C4-2B (cell line): Measurements from ENCODE around the gene TMEM231.

Source experiments
- H3K27ac ChIP-seq: fragments of 450-650 bp; 2 replicates; pipeline ENCODE4 v1.5.1; 2017
- ZFX ChIP-seq: fragments of 450-650 bp; IDR thresholded peaks from 2 replicates; pipeline ENCODE4 v1.6.1; 2017
- TF ChIP-seq, protein P1 (sequence below): fragments of 450-650 bp; conservative IDR thresholded peaks from 2 replicates; pipeline ENCODE4 v1.5.1; 2017; ENCODE audit warnings: mild to moderate bottlenecking

The TMEM231 gene

DNA sequence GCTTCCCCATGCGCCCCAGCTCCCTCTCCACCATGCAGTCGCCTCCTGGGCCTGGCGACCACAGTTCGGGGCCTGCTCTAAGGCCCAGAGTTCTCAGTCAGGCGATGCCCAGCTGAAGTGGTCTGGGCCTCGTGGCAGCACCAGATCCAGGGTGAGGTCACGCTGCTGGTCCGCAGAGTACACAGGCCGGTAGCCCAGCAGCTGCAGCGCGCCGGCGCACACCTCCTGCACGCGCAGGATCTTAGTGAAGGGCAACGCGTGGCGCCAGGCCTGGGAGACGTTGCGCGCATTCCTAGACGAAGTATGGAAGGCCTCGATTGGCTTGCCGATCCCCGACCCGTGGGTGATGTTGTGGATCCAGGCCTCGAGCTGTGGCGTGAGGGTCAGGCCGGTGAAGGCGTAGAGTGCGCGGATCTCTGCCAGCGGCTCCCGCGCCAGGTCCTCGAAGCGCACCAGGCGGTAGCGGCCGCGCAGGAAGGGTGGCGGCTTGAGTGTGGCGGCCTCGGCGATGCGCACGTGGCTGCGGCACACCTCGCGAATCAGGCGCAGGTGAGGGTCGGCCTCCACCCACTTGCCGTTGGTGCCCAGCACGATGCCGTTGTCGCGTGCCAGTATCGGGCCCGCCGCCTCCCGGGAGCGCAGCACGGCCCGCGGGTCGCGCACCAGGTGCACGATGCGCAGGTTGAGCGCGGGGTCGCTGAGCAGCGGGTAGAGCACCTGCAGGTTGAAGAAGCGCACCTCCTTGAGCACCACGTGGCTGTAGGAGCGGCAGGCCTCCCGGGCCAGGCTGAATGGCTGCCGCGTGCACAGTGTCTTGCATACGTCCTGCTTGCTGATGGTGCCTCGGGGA is 26.8 kb downstream of the TMEM231 start:
- TF ChIP-seq, protein P1, sequence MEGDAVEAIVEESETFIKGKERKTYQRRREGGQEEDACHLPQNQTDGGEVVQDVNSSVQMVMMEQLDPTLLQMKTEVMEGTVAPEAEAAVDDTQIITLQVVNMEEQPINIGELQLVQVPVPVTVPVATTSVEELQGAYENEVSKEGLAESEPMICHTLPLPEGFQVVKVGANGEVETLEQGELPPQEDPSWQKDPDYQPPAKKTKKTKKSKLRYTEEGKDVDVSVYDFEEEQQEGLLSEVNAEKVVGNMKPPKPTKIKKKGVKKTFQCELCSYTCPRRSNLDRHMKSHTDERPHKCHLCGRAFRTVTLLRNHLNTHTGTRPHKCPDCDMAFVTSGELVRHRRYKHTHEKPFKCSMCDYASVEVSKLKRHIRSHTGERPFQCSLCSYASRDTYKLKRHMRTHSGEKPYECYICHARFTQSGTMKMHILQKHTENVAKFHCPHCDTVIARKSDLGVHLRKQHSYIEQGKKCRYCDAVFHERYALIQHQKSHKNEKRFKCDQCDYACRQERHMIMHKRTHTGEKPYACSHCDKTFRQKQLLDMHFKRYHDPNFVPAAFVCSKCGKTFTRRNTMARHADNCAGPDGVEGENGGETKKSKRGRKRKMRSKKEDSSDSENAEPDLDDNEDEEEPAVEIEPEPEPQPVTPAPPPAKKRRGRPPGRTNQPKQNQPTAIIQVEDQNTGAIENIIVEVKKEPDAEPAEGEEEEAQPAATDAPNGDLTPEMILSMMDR: no peak
- TF ChIP-seq ZFX: no peak
- no peak overlapping the region for H3K27ac ChIP-seq

- H3K27ac ChIP-seq: no peak overlapping the region
- no peak for TF ChIP-seq ZFX
- TF ChIP-seq, protein P1: no peak
These were observed 28.2 kb downstream of the TMEM231 start for GRCh38 chr16:75527825-75528299.

DNA sequence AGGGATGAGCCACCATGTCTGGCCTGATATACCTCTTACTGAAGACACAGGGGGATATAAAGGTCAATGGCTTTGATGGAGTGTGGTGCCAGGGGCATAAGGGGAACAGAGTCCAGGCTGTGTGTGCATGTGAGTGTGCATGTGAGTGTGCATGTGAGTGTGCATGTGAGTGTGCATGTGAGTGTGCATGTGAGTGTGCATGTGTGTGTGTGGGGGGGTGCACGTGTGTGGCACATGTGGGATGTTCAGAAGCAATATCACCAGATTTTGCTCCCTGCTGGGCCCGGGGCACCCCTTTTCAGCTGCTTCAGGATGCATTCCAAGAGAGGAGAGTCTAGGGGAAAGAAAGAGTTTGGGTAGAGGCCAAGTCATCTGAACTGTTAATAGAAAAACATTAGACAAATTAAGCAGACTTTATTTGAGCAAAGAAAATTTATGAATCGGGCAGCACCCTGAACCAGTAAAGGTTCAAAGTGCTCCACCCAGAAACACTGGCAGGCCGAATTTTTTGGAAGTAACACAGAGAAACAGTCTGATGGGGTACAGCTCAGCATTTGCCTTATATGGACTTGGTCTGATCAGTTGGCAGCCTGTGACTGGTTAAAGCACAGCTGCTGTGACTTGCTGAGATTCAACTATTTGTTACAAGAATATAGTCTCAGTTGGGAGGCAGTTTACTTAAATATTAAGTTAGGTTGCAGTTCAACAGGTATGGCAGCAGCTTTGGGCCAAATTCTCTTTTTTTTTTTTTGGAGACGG is 29.8 kb downstream of the TMEM231 start:
- no peak overlapping the region for H3K27ac ChIP-seq
- TF ChIP-seq, protein P1: no peak
- no peak for TF ChIP-seq ZFX

DNA sequence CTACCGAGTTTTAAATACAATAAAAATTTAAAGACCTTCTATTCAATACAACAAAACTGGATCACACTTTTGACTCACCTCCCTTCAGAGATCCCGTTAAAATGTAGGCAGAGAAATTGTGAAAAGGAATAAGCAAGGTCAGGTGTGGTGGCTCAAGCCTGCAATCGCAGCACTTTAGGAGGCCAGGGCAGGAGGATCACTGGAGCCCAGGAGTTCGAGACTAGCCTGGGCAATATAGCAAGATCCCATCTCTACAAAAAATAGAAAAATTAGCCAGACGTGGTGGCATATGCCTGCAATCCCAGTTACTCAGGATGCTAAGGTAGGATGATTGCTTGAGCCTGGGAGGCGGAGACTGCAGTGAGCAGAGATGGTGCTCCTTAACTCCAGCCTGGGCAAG is 36.9 kb downstream of the TMEM231 start:
- no peak overlapping the region for H3K27ac ChIP-seq
- TF ChIP-seq, protein P1: no peak
- TF ChIP-seq ZFX: no peak

- H3K27ac ChIP-seq: peak overlapping the region; percentile 87
- TF ChIP-seq ZFX: peak; percentile 65; the same call in 1 of the 2 replicates
These were observed 39.7 kb downstream of the TMEM231 start for GRCh38 chr16:75516189-75516966.

DNA sequence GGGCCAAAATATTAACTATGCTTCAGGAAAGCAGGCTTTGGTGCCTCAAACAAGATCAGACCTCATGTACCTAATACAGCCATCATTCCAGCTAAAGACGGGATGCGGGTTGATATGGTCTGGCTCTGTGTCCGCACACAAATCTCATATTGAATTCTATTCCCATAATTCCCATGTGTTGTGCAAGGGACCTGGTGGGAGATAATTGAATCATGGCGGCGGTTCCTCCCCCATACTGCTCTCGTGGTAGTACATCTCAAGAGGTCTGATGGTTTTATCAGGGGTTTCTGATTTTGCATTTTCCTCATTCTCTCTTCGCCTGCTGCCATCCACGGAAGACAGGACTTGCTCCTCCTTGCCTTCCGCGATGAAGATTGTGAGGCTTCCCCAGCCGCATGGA is 41.8 kb downstream of the TMEM231 start:
- TF ChIP-seq, protein P1: no peak
- TF ChIP-seq ZFX: no peak
- H3K27ac ChIP-seq: no peak overlapping the region

- H3K27ac ChIP-seq: no peak overlapping the region
- TF ChIP-seq, protein P1: no peak
- no peak for TF ChIP-seq ZFX
These were observed 49.5 kb downstream of the TMEM231 start for GRCh38 chr16:75506574-75506973.
